ENCODE measurements around the gene CTDSPL.

The CTDSPL gene

DNA sequence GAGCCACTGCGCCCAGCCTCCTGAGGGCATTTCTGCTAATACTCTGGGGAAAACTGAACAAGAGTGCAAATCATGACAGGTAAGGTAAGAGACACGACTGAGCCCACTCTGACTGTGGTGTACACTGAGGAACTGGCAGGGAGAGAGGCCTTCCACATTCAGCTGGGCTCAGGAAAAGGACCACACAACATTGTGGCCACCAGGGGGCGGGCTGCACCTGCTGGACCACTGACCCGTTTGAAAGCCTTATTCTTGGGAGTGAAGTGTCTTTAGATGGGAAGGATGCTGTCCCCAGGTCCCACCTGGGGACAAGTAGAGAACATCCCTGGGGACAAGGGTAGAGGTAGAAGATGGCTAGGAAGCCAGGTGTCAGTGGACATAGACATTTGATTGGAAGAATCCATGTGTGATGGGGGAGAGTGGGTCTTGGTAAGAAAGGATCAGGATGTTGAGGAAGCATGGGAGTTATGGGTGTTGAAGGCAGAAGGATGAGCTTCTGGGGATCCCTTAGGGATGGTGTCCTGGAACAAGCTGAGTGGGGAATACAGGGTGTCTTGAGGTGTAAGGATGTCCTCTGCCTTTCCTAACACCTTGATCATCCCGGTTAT, 6.2 kb upstream of the CTDSPL start:
- peak; percentile 64 for DNase-seq

DNA sequence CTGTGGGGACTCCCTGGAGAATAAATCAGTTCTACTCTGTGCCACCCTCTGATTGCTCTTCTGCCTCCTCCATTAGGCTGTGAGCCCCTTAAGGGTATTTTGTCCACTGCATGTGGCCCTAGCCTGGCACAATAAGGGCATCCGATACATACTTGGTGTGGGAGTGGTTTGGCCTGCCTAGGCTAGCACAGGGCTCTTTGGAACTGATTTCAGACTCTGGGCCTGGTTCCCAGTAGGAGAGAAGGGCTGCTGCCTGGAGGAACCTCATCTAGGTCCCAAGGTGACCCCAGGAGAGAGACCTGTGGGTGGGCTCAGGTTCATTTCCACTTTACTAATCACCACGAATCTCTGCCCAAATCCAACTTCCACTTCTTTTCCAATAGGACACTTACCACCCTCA, 5.3 kb upstream of the CTDSPL start:
- no peak for DNase-seq

DNA sequence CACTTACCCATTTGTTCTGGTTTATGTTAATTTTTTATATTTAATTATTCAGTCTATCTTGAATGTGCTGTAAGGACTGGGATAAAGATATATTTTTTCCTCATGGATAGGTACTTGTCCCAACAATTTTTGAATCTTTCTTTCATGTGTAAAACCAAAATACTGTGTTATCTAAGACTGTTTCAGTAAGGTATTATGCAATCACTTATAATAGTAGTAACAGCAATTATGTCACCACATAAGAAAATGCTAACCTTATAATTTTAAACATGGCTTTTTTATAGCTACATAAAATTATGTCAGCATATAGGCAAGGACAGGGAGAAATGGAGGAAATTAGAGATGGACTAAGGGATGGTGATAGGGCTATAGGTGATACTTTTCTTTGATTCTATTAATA, 2.9 kb upstream of the CTDSPL start:
- no peak for DNase-seq

DNA sequence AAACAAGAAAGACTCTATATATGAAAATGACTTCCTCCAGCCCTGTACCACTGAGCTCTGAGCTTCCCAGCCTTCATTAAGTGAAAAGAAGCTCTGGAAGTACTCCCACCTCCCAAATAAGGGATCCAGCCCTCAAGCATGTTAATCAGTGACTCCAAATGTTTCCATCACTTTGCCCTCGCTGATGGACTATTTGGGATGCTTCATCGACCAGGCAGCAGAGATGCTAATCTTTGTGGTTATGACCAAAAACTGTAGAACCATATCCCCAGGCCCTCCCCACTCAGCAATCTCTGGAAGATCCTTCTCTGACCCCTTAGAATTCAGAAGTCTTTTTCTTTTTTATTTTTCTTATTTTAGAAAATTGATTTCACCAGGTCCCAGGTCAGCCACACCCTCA, 2.3 kb upstream of the CTDSPL start:
- no peak for DNase-seq

DNA sequence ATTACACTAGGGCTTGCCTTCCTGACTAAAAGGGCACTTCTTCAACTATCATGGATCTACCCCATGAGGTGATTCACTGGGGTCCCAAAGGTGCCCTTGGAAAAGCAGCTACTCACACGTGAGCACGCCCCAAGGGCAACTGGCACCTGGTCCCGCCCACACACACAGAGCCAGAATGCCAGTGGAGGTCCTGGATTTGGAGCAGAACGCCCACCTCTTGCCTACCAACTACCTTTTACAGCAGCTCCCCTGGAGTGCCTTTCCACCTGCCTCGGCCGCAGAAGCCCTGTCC, 1.8 kb upstream of the CTDSPL start:
- DNase-seq = no peak

DNA sequence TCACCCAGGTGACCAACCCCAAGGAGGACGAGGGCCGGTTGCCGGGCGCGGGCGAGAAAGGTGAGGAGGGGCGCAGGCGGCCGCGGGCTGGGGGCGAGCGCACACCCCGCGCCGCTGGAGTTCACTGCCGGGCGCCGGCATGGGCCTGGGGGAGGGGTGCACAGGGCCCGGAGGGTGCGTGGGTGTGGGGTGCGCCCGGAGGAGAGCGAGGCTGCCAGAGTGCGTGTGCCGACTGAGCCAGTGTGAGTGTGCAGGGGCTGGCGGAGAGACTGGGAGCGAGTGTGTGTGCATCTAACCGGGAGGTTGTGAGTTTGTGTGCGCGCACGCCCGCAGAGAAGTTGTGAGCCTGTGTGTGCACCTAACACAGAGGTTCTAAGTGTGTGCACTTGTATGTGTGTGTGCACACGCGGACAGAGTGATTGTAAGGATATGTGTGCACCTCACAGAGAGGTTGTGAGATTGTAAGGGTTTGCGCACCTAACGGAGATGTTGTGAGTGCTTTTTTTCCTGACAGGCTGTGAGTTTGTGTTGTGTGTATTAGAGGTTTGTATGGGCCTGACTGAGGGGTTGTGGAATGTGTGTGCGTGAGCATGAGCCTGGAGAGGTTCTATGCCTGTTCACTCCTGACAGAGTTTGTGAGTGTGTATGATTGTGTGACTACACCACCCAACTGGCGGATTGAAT, 681 bp downstream of the CTDSPL start:
- DNase-seq = peak; percentile 55

DNA sequence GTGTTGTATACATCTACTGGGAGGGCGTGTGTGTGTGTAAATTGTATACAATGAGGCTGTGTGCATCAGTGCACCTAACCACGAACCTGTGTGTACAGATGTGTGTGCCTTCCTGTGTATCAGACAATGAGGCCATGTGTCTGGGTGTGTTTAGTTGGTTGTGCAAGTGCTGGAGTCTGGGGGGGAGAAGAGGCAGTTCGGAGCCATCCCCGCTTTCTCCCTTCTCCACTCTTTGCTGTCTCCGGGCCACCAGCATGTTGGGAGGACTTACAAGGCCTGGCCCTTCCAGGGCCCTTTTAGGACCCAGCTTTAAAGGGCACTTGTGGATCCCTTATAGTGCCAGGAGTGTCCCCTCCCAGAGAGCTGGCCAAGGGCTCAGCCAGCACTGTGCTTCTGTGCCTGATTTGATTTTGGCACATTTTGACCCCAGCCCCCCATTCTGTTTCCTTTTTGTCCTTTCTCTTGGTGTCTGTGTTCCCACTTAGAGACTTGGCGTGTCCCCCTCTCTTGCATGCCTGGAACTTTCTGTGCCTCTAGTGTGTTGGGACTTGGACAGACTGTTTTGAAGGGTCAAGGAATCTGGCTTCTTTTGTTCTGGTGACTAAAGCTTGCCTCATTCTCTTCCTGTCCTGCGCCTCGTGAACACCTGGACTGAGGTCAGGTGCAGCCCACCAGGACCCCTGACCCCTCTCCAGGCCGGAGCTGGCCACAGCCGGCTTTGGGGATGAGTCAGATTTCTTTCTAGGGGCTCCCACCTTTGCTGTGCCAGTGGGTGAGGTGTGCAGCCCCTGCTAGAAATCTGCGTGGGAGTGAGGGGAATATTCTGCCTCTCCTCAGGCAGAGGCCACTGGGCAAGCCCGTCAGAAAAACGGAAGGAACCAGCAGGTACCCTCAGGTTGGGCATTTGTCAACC, 1.5 kb downstream of the CTDSPL start:
- no peak for DNase-seq

DNA sequence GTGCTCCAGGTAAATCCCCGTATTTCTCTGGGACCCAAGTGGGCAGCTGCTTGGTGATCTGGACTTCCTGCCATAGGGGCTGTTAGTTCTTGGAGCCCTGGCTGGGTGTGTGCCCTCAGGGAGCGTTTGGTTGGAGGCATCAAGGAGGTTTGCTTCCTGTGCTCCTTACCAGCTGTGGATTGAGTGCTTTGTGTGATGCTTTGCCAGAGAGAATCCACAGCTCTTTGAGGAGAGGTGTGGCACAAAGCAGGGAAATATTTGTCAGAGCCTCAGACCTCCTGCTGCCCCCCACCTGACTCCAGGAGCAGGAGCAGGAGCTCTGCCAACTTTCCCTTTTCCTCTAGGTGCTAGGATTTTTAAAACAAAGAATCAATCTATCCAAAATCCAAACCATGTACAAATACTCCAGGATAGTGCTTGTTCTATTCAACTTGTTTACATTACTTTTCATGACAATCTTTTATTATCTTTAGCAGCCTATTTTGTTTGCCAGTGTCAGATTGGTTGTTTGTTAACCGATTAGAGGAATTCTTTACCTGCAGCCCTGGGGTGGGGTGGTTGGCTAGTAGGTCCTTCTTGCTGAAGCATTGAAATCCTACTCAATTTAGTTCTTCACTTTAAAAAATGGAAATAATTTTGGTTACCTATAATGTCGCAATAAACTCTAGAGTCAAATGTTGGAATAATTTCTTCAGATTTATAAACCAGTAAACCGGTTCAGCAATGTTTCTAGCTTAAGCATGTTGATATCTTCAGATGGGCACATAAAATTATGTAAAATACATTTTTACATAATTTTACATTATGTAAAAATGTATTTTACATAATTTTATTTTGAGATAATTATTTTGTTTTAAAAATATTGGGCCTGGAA, 2.5 kb downstream of the CTDSPL start:
- no peak for DNase-seq

DNA sequence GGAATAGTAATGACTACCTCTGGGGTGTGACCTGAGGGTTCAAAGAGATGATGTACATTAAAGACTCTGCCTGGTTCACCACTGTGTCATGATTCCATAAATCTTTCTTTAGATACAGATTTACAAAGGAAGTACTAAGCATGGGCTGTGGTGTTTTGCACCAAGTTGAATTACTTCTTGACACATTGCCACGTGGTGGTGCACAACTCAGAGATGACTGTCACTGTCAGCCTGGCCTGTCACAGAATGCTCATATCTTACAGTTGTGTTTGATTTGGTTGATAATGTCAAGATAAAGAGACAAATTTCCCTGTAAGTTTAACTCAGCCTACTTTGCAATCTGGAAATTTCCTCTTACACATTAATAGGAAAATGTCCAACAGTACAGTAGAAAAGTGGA, 3.2 kb downstream of the CTDSPL start:
- no peak for DNase-seq

DNA sequence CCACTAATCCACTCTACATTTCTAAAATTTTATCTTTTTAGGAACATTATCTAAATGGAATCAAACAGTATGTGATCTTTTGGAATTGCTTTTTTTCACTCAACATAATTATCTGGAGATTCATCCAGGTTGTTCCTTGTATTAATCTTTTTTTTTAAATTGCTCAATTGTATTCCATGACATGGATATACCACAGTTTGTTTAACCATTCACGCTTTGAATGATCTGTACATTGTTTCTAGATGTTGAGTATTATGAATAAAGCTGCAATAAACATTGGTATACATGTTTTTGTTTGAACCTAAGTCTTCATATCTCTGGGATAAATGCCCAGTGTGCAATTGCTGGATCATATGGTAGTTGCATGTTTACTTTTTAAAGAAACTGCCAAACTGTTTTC, 5.5 kb downstream of the CTDSPL start:
- no peak for DNase-seq

DNA sequence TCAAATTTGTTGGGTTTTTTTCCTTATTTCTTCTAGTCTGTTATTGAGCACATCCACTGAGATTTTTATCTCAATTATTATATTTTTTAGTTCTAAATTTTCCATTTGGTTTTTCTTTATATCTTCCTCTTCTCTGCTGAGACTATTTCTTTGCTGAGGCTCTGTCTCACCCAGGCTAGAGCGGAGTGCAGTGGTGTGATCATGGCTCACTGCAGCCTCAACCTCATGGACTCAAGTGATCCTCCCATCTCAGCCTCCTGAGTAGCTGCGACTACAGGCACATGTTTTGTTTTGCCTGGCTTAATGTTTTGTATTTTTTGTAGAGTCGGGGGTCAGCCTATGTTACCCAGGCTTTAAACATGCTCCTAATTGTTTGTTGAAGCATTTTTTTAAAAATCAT, 10.2 kb downstream of the CTDSPL start:
- no peak for DNase-seq

DNA sequence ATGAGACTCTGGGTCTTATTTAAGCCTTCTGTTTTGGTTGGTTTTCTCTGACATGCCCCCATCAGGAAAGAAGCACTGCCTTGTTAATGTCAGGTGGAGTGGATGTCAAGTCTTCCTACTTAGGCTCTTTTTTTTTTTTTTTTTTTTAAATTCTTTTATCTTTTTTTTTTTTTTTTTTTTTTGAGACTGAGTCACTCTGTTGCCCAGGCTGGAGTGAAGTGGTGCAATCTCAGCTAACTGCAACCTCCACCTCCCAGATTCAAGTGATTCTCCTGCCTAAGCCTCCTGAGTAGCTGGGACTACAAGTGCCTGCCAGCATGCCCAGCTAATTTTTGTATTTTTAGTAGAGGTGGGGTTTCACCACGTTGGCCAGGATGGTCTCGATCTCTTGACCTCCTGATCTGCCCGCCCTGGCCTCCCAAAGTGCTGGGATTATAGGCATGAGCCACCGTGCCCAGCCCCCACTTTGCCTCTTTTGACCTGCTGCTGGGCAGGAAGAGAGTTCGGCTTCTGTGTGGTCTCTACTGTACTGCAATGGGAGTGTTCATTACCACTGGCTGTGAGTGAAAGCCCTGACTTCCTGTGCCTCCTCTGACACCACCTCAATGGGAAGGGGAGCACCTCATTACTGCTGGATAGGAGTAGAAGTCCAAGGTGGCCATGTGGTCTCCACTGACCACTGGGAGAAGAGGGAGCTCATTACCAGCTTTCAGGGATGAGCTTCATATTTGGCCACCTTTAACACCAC, 10.9 kb downstream of the CTDSPL start:
- no peak for DNase-seq

DNA sequence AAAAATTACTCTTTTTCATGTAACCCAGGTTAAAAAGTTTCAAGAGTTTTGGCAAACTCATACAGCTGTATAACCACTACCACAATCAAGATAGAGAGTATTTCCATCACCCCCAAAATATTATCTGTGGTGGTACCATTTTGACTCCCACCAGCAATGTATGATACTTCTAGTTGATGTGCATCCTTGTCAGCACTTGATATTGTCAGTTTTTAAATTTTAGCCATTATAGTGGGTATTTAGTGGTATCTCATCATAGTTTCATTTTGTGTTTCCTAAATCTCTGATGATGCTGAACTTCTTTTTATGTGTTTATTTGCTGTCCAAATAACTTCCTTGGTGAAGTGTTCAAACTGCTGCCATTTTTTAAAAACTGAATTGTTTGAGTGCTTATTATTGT, 14.6 kb downstream of the CTDSPL start:
- no peak for DNase-seq

DNA sequence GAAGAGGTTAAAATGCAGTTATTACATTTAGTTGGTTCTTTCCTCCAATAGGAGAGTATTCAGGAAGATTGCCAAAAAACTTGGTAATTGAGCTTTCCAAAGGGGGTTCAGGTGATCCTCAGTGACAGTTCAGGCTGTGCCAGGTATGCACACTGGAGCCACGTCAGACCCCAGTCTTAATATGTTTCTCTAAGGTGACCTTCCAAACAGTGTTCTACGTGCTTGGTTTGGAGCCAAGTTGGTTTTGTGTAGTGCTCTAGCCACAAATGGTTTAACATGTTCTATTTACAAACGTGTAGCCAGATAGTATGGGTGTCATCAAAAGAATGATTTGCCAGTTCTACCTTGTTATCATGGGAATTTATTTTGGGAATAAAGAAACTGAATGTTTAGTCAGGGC, 21.0 kb downstream of the CTDSPL start:
- no peak for DNase-seq

DNA sequence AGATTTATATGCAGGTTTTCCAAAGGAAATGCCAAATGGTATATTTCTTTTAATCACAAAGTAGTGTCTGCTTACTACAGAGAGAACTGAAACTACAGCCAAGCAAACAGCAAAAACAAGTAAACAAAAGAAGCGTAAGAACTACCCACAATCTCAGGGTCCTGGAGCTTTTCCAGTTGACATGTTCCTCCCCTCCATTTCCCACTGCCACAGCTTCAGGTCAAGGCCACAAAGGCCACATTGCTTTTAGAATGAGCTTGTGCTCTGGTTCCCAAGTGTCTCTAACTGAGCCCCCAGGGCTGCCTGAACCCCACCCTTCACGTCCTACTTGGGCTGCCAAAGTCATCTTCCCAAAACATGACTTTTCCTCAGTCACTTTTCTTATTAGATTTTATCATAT, 24.1 kb downstream of the CTDSPL start:
- DNase-seq = no peak

DNA sequence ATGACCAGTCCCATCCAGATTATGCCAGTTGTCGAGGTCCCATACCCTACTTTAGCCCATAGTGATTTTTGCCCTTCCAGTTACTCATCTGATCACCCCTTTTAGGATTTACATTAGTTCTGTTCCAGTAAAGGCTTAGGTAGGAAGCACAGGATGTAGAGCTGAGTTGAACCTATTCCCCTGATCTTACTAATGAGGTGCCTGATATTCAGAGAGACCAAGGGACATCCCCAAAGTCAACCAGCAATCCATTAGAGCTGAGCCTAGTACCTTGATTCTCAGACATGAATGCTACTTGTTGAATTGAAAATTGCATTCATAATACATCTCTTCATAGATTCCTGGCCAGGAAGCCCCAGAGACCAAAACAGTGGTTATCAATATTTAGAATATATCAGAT, 24.7 kb downstream of the CTDSPL start:
- DNase-seq = no peak

DNA sequence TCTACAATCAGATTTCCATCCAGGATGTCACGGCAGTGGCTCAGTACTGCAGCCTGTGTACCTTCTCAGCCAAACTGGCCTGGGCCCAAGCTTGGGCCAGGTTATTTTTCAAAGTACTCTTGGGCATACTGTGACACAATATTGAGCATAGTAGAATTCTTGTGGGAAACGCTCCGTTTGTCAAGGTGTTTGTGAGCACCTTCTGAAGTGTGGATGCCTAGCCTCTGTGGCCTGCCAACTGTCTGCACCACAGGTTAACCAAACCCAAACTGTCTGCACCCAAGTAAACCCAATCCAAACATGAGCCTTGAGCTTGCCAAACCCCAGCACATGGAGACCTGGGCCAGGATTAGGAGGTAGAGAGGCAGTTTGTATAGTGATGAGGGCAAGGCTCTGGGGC, 25.4 kb downstream of the CTDSPL start:
- DNase-seq = no peak

DNA sequence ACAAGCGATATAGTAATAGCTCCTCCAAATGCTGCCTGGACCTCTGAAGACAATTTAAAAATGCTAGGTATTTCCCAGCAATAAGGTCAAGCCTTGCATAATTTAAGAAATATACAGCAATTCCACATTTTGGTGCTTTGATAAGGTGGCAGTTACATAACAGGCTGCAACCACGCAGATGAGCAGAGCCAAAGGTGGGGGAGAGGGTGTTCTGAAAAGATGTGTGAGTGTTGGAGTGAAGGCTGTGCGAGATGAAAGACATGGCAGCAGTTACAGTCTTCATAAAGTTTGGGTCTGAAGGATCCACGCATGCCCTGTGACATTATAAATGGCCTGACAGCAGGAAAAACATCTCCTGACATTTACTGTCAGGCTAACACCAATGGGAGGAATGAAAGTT, 26.1 kb downstream of the CTDSPL start:
- no peak for DNase-seq

DNA sequence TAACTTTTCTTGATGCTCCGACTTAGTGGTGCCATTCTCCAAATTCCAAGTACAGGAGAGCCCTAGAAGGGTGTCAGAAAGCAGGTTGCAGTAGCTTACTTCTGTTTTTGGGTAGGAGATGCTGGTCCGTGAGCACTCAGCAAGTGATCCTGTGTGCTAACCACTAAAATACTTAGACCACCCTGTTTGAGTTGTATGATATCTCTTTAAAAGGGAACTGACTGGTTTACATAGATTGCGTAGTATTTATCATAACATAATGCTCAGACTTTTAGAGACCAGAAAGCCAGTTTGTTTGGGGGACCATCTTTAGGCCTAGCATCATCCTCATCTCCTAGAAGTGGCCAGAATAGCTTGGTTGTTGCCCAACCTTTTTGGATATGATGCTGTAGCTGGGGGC, 26.7 kb downstream of the CTDSPL start:
- no peak for DNase-seq

DNA sequence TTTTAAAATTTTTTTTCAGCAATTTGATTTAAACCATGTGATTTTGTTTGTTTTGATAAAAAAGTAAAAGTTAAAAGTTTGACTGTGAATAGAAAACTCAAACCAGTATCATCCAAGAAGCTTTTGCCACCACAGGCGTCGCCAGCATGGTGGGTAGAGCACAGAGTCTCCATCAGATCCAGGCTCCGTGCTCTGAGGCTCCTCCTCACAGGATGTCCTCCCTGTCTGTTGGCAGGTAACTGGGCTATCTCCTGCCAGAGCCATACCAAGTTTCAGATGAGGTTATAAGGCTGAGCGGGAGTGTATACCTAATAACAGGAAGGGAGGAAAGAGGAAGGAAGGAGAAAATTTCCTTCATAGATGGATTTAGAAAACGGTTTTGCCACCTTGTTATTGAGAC, 28.8 kb downstream of the CTDSPL start:
- no peak for DNase-seq

DNA sequence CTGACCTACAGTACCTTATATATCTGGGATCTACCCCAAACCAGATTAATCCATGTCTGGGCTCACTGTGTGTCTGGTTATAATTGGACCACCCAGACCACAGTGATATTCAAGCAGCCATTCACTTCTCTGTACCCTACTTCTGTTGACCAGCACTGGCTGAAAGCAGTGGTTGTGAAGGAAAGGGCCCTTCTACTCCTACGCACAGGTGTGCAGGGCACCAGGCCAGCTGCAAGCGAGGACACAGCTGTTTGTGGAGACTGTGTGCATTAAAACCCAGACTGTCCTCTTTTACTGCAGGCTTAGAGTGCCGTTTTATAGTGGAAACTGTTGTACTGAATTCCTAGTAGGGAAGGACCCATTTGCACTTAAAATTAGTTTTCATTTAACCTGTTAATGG, 29.5 kb downstream of the CTDSPL start:
- no peak for DNase-seq

DNA sequence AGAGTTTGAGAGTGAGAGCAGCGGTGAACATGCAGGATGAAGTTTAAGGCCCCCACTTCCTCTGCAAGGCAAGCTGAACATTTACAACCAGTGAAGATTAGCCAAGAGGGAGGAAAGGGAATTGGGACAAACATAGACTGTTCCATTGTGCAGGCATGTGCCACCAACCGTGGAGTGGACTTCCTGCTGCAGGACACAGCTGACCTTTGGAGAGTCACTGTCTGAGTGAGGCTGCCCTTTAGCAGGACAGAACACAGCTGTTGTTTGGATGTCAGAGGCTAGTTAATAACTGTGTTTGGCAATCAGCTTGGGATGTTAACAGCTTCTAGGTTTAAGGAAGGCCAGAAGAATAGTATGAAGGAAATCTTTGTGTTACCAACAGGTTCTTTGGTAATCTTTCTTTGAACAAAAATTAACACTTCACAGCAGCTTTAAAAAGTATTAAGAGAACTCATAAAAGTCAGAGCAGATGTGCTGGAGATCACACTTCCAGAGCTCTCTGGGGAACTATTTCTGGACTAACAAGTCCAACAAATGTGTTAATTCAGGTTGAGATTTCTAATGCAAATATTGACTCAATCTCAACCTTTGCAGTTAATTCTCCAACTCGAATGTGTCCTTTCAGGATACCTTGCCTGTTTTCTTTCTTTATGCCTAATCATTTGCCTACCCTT, 31.4 kb downstream of the CTDSPL start:
- DNase-seq = peak; percentile 52
